Measurements from ENCODE around the gene ADGRD2. TPM values are rescaled to one million over a fixed set of nuclear protein-coding genes. Genes with fewer than 3 reads are reported as not detected.
A peak's percentile ranks its signal among the peaks of the same experiment; 100 is the strongest.

The ADGRD2 gene
- total and polyA plus RNA-seq, 4 donors = not detected

- peaks cover 3 to 12% (median 9%) of the 10 kb centered on the region in 4 donors for H3K4me1 ChIP-seq (ENCODE audit: control insufficient read depth in 4 of 4, insufficient read depth in 4 of 4, low read length in 3 of 4)
- 14% methylated on average over 96 of the region's 96 CpGs for WGBS
- no peaks in the 10 kb centered on the region for H3K36me3 ChIP-seq (ENCODE audit: control insufficient read depth in 4 of 4, insufficient read depth in 3 of 4, low read depth in 1 of 4, low read length in 3 of 4)
- no peaks in the 10 kb centered on the region for H3K9me3 ChIP-seq (ENCODE audit: control insufficient read depth in 4 of 4, low read length in 3 of 4)
- no peak overlapping the region for H3K4me3 ChIP-seq (ENCODE audit: low read depth in 1 of 3, low read length in 3 of 3)
- DNase-seq (ENCODE audit: low spot score) = no peak
- peaks cover 0 to 16% (median 8%) of the 10 kb centered on the region in 4 donors for H3K27me3 ChIP-seq (ENCODE audit: control insufficient read depth in 4 of 4, insufficient read depth in 4 of 4, low read length in 3 of 4)
- H3K27ac ChIP-seq (ENCODE audit: low read depth in 1 of 2, low read length in 2 of 2) = no peak overlapping the region
- H3K9ac ChIP-seq (ENCODE audit: low read depth in 1 of 2, low read length in 2 of 2) = no peak overlapping the region
- no peak for TF ChIP-seq ATF3 (IDR thresholded peaks at IDR 0.05)
- no peak for TF ChIP-seq YY1 (IDR thresholded peaks at IDR 0.05)
- TF ChIP-seq ZBTB33 (IDR thresholded peaks at IDR 0.05) = no peak
- TF ChIP-seq FOXA2 (IDR thresholded peaks at IDR 0.05) = no peak
- TF ChIP-seq RAD21 (IDR thresholded peaks at IDR 0.05) = no peak
- no peak for TF ChIP-seq SP1 (IDR thresholded peaks at IDR 0.05)
- no peak for TF ChIP-seq GABPA (IDR thresholded peaks at IDR 0.05 in 1 of 2, conservative IDR thresholded peaks at IDR 0.05 in 1 of 2)
- no peak for TF ChIP-seq MAX (IDR thresholded peaks at IDR 0.05)
- no peak for TF ChIP-seq NR2F2 (IDR thresholded peaks at IDR 0.05)
- no peak for TF ChIP-seq RXRA (IDR thresholded peaks at IDR 0.05)
- no peak for TF ChIP-seq CTCF (IDR thresholded peaks at IDR 0.05; ENCODE audit: low read depth, low read length, missing input control)
- no peak for TF ChIP-seq JUND (IDR thresholded peaks at IDR 0.05)
- TF ChIP-seq HNF4A (conservative IDR thresholded peaks at IDR 0.05) = no peak
- TF ChIP-seq FOXA1 (IDR thresholded peaks at IDR 0.05) = no peak
- TF ChIP-seq EGR1 (IDR thresholded peaks at IDR 0.05; ENCODE audit: low read depth in 2 of 2) = no peak
- TF ChIP-seq TAF1 (conservative IDR thresholded peaks at IDR 0.05) = no peak
These were observed 52.8 kb downstream of the ADGRD2 start for GRCh38 chr9:124502711-124503702.

GRCh38 chr9:124503713-124504529, 53.7 kb downstream of the ADGRD2 start:
- peaks cover 3 to 12% (median 9%) of the 10 kb centered on the region in 4 donors for H3K4me1 ChIP-seq (ENCODE audit: control insufficient read depth in 4 of 4, insufficient read depth in 4 of 4, low read length in 3 of 4)
- 5% methylated on average over 76 of the region's 76 CpGs for WGBS
- H3K27me3 ChIP-seq (ENCODE audit: control insufficient read depth in 4 of 4, insufficient read depth in 4 of 4, low read length in 3 of 4) = peaks cover 0 to 16% (median 8%) of the 10 kb centered on the region in 4 donors
- no peak for DNase-seq (ENCODE audit: low spot score)
- H3K9ac ChIP-seq (ENCODE audit: low read depth in 1 of 2, low read length in 2 of 2) = no peak overlapping the region
- no peak overlapping the region for H3K27ac ChIP-seq (ENCODE audit: low read depth in 1 of 2, low read length in 2 of 2)
- no peaks in the 10 kb centered on the region for H3K9me3 ChIP-seq (ENCODE audit: control insufficient read depth in 4 of 4, low read length in 3 of 4)
- no peaks in the 10 kb centered on the region for H3K36me3 ChIP-seq (ENCODE audit: control insufficient read depth in 4 of 4, insufficient read depth in 3 of 4, low read depth in 1 of 4, low read length in 3 of 4)
- peak overlapping the region in 1 of 3 donors; percentile 39 for H3K4me3 ChIP-seq (ENCODE audit: low read depth in 1 of 3, low read length in 3 of 3)
- no peak for TF ChIP-seq REST (IDR thresholded peaks at IDR 0.05)
- no peak for TF ChIP-seq MAX (IDR thresholded peaks at IDR 0.05)
- no peak for TF ChIP-seq RAD21 (IDR thresholded peaks at IDR 0.05)
